NCI-H1694 treated with DMSO at 0.1 percent for 48 hours (cell line): ENCODE results near the gene DCP1A.

ENCODE experiments used
- DNase-seq: peaks from one replicate; lab custom pipeline; 2025; lab: John Stamatoyannopoulos, UW

Gene DCP1A

DNA sequence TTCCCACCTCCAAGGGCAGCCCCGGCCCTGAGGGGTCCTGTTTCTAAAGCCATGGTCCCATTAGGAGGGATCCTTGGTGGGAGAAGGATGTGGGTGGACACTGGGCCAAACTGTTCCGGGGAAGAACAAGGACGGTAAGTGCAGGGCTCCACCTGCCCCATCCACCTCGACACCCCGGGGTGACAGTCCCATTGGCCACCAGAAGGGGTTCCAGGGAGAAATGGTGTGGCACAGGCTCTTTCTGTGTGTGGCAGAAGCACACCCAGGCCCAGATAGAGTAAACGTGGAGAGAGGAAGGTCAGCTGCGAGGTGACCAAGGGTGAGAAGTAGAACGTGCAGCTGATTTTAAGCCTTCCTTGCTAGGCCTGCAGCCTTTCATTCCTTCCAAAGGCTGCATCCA, 103.6 kb downstream of the DCP1A start:
- DNase-seq = no peak

- DNase-seq = no peak
These were observed 104.2 kb downstream of the DCP1A start for GRCh38 chr3:53243165-53243564.

- DNase-seq = no peak
These were observed 104.7 kb downstream of the DCP1A start for GRCh38 chr3:53242642-53243041.

DNA sequence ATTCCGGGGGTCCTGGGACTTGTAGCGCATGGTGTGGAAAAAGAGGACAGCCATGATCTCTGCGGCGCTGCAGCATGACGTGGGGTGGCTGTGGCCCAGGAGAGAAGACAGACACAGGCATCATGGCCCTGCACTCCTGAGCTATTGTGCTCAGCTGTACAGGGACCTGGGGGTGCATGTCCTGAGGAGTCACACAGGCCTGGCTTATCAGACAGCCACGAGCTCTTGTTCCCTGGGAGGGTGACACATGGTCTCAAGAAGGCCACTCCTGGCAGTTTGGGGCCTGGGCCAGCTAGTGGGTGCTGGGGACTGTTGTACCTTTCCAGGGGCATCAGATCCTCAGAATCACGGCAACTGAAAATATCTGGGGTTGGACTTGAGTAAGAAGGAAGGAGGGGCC, 105.2 kb downstream of the DCP1A start:
- DNase-seq = no peak

DNA sequence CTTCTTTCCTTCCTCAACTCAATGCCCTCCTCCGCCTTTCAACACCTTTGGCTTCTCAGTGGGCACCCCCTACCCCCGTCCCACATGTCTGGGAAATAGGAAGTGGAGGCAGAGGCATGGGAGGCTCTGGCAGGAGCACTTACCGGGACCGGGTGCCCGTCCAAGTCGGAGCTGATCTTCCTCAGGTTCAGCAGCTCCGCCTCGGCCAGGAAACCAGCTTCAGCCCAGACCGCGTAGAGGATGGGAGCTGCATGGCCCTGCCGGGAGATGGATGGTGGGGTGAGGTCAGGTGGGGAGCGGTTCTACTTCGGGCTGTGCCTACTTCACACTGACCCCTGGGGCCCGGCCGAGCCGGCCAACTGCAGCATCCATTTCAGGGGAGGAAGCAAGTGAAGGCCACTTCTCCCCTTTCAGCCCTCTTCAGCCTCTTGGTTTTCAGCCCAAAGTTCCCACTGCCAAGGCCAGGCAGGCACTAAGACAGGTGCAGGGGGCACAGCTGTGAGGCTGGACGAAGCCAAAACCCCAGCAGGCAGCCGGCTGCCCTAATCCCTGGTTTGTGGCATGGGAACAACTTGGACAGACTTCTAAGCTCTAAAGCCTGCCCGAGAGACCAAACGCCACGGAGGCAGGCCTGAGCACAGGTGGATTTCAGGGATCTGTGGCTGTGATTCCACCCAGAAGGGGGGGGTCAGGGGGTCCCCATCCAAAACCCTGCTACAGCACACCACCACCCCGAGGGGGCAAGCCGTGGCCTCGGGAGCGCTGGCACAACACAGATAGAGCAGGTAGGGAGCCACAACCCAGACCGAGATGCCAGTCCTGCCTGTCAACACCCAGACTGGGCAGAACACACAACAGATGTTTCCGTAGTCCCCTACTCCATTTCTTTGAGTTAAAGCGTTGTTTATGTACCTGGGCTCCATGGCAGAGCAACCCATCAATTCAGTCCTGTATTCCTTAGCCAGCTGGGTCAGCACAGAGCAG, 106.1 kb downstream of the DCP1A start:
- no peak for DNase-seq

DNA sequence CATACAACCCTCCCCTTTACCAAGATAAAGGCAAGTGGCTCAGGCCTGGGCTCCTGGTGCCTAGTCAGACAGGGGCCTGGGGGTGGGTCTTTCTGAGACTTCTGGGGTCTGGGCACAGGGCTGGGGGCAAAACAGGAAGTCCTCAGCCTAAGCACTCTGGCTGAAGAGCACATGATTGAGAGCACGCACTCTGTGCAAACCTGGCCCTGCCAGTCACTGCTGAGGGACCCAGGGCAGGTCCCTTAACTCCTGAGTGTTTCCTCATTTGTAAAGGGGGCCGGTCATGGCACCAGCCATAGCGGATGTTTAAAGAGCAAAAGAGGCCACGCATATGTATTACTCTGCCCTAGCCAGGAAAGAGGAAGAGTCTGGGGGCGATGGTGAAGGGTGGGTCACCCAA, 107.5 kb downstream of the DCP1A start:
- DNase-seq = no peak

DNA sequence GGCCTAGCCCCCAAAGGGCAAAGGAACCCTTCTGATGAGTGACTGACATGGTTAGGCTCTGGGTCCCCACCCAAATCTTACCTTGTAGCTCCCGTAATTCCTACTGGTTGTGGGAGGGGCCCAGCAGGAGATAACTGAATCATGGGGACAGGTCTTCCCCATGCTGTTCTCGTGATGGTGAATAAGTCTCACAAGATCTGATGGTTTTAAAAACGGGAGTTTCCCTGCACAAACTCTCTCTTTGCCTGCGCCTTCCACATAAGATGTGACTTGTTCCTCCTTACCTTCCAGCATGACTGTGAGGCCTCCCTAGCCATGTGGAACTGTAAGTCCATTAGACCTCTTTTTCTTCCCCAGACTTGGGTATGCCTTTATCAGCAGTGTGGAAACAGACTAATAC, 108.5 kb downstream of the DCP1A start:
- no peak for DNase-seq

GRCh38 chr3:53238051-53238850, 109.1 kb downstream of the DCP1A start:
- no peak for DNase-seq

DNA sequence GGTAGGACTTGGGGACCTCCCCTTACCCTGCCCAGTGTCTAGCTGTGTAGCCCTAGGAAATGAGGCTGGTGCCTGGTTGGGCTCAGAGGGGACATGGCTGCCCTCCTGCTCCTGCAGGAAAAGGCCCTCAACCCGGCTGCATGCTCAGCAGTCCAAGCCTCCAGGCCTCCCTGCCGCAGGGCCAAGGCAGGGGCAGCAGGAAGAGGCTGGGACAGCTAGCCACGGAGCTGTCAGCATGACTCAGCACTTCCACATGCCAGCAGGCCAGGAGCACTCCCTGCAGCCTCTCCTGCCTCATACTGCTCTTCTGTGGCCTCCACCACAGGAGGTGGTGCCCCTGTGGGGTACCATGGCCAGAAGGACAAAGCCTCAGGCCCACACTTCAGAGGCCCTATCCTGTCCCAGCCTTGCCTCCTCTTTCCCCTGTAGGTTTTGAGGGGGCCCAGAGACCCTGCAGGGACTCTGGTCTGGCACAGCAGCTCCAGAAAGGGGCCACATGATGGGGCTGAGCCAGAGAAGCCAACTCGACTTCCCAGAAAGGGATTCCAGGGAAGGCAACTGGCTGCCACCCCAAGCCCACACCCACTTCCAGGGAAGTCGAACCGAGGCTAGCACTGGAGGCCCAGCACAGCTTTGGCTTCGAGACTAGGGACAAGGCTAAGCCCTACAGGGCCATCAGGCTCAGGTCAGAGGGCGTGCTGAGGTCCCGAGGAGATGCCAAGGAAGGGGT, 111.1 kb downstream of the DCP1A start:
- no peak for DNase-seq

GRCh38 chr3:53235545-53235944, 111.8 kb downstream of the DCP1A start:
- no peak for DNase-seq

DNA sequence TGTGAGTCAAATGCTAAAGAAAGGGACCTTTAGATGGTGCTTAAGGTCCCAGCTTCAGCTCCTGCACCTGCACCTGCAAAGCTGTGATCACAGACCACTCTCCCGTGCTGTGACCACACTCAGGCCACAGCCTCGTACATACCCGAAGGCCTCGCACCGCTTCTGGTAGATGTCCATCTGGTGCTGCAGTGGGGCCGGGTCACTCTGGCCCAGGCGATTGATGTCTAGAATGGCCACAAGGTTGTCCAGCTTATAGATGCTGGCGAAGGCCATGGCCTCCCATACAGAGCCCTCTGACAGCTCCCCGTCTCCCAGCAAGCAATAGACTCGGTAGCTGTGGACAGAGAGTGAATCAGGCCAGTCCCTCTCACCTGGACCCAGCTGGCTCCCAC, 112.5 kb downstream of the DCP1A start:
- no peak for DNase-seq

DNA sequence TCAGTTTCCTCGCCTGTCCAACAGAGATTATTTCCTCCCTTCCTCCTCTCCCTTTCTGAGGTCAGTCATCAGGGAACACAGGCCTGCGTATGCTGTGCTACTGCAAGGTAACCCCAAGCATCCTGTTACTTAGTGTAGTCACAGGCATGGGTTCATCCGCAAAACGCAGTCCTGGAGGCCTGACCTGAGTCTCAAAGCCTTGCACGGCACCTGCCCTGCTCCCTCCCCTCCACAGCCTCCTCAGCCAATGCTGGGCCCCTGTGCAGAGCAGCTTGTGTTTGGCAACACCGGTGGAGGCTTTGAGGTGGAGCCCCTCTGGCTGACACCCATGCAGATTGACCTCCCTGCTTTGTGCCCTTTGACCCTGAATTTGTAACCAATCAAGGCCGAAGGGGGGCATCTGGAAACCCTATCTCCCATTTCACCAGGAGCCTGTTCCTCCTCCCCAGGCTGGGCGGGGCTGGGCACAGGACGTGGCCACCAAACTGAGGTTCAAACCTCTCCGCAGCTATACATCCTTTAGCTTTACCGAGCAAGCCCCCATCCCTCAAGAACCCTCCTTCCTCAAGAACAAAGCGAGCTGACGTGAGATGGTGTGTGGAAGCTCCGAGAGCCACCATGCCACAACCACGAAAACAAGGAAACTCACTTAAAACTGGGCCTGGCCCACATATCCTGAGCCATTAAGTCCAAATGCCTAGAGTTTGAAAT, 113.1 kb downstream of the DCP1A start:
- no peak for DNase-seq
